Right ventricle myocardium inferior (tissue), 1 donor: ENCODE data around the gene TSC2. TPM values are rescaled to one million over a fixed set of nuclear protein-coding genes. Genes with fewer than 3 reads are reported as not detected.
"Not testable (repeated sequence)": the region's sequence is repeated elsewhere in the genome, so short reads cannot be mapped to it uniquely, and the experiment has no call there.

Source experiments
- ATAC-seq: fragments of 200-7000 bp; cut with Tn5 transposase; one replicate; pipeline ENCODE4 v1.9.1; 2020; ENCODE audit warnings: mild to moderate bottlenecking, moderate library complexity
- DNase-seq: peaks from one replicate; pipeline ENCODE4 v3.0.0; 2021; ENCODE audit errors: missing footprints
- intact Hi-C: fragments of 100-400 bp; cut with DNase I; formaldehyde crosslinking; loops from one replicate; pipeline ENCODE4 v1.11.0; 2022
- total RNA-seq: library from RNA; stranded (reverse); fragmentation: NEBNext Ultra II Directional; extraction: Animal tissue kit (Norgen Biotek cat#: 25700); gene quantifications from one replicate; pipeline ENCODE4 v1.2.1, GENCODE V29; 2021
- donor health status: DM: no; HTN: yes; CAD: no; lungs with severe emphysema.

TSC2 gene
- total RNA-seq, 1 donor from 2014 or later = 62.8 TPM

DNA sequence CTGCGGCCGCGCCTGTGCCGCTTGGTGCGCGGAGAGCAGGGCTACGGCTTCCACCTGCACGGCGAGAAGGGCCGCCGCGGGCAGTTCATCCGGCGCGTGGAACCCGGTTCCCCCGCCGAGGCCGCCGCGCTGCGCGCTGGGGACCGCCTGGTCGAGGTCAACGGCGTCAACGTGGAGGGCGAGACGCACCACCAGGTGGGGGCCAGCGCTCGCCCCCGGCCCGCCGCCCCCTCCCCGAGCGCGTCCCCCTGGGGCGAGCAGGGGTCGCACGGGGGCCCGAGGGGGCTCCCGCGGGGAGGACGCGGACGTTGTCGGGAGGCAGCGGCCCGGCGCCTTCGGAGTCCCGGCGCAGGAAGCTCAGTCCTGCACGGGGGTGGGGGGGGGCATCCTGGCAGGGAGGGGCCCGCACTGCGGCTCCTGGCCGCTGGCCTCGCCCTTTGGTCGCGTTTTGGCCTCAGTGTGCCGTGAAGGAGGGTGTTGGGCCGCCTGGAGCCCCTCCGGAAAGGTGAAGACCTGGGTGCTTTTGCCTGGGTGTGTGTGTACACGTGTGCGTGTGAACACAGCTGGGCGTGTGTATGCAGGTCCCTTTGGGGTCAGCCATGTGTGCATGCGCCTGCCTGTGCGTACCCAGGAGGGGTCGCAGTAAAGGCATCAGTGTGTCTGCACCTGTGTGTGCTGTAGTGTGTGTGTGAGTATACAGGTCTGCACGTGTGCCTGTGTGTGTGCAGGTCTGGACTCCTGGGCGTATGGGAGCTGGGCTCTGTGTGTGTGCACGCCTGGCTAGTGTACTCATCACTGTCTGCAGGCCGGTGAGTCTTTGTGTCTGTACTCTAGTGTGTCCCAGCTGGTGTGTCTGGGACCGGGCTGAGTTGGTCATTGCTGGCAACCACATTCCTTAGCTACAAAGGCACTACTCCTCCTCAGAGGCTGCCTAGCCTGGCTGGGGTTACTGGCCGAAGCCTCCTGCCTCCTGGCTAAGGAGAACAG is 20.5 kb upstream of the TSC2 start:
- DNase-seq (no peak), ATAC-seq (no peak)
- intact Hi-C loops = no loop called here

- ATAC-seq = no peak
- no peak for DNase-seq
Observed at GRCh38 chr16:2028146-2028545, 19.6 kb upstream of the TSC2 start.

GRCh38 chr16:2028620-2029220 is 19.1 kb upstream of the TSC2 start:
- ATAC-seq (no peak), DNase-seq (no peak)
- intact Hi-C loops = no loop called here

More at GRCh38 chr16:2028146-2028545, 19.6 kb upstream of the TSC2 start:
- intact Hi-C loops = no loop called here

DNA sequence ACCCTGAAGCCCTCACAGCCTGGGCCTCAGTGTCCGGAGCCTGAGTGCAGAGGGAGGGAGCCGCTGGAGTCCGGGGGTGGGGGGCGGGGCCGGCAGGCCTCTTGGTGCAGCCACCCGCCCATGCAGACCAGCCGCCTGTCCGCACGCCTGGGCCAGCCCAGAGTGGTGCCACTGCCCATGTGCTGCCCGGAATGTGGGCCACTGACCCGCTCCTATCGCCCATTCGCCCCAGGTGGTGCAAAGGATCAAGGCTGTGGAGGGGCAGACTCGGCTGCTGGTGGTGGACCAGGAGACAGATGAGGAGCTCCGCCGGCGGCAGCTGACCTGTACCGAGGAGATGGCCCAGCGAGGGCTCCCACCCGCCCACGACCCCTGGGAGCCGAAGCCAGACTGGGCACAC is 18.4 kb upstream of the TSC2 start:
- ATAC-seq = no peak
- intact Hi-C loops = no loop called here
- DNase-seq = no peak

DNA sequence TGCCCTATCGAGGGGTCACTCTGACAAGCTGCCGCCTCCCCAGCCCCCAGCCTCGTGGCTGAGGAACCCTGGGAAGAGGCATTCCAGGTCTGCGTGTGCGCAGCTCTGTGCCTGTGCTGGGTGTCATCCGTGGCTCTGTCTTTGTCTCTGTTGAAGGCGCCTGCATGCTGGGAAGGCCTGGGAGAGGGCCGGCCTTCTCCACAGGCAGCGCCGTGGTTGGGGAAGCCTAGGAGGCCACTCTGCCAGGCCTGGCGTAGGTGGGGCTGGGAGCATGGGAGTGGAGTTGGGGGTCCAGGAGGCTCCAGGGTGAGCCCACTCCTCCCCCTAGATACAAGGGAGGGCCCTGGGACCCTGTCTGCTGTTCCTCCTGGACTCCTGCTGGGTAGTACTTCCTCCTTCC is 17.7 kb upstream of the TSC2 start:
- intact Hi-C loops = no loop called here
- no peak for DNase-seq
- ATAC-seq = no peak

DNA sequence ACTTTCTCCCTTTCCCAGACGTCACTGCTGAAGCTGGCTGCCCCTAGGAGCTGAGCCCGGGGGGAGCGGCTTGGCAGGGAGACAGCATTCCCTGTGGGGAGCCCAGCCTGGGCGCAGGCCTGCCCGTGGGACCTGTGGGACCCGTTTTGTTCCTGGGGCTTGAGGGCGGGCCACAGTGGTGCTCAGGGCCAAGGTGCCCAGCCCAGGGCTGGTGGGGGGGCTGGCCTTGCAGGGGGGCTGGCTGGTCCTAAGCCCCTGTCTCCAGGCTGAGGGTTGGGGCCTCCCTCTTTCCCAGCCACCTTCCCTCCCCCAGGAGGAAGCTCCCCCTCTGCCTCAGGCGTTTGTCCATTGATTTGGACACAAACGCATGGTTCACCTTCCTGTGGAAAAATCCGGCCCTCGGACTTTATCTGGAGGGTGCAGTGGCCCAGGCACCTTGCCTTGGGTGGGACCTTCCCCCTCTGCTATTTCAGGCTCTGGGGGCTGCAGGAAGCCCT is 16.7 kb upstream of the TSC2 start:
- intact Hi-C loops = no loop called here
- DNase-seq = no peak

DNA sequence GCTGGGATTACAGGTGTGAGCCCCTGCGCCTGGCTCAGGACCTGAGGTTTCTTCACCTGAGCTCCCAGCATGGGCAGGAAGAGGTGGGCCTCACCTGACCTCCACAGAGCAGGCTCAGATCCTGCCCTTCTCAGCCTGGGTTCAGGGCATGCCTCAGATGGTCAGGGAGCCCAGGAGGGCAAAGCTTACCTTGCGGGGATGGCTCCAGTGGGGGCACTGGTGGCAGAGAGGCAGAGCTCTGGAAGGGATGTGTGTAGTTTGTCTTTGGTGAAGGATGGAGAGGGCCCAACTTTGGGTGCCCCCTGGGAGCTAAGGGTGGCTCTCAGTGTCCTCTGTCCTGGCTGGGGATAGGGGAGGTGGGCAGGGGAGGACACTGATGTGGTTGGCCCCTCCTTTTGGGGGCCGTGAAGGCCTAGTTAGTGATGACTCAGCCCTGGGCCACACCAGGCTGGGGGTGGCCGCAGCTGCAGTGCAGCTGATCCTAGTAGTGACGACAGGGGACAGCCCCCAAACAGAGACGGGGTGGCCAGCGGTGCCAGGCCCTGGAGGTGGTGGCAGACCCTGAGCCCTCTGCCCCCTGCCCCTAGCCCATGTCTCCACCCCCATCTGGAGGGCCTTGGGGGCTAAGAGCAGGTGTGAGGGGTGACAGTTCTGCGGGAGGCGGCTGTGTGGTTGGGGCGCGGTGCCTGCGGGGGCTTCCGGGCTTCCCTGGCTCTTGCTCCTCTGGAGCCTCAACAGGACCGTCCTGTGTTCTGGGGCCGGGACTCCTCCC is 15.3 kb upstream of the TSC2 start:
- peak; percentile 26 for ATAC-seq
- no peak for DNase-seq
- intact Hi-C loops = loop anchor here (2.0 kb wide), 1 partner anchor 14 kb away; the partner anchor contains the start of genes NTHL1 and TSC2

More for the DNA sequence above, 16.7 kb upstream of the TSC2 start:
- peak; percentile 1 for ATAC-seq

- intact Hi-C loops = loop anchor here (2.0 kb wide), 1 partner anchor 14 kb away; the partner anchor contains the start of genes NTHL1 and TSC2
- peak; percentile 80 for DNase-seq
- peak; percentile 62 for ATAC-seq
Observed at GRCh38 chr16:2033057-2033908, 14.5 kb upstream of the TSC2 start.

- not testable (repeated sequence) for ATAC-seq, DNase-seq
- intact Hi-C loops = loop anchor here (2.0 kb wide), 1 partner anchor 13 kb away; the partner anchor contains the start of genes NTHL1 and TSC2
Observed at GRCh38 chr16:2033909-2034695, 13.7 kb upstream of the TSC2 start.

GRCh38 chr16:2034696-2035430 is 12.9 kb upstream of the TSC2 start:
- DNase-seq = no peak
- intact Hi-C loops = no loop called here
- ATAC-seq = no peak

- intact Hi-C loops = no loop called here
- ATAC-seq (peak; percentile 9), DNase-seq (peak; percentile 84)
Observed at GRCh38 chr16:2035431-2036199, 12.2 kb upstream of the TSC2 start.

DNA sequence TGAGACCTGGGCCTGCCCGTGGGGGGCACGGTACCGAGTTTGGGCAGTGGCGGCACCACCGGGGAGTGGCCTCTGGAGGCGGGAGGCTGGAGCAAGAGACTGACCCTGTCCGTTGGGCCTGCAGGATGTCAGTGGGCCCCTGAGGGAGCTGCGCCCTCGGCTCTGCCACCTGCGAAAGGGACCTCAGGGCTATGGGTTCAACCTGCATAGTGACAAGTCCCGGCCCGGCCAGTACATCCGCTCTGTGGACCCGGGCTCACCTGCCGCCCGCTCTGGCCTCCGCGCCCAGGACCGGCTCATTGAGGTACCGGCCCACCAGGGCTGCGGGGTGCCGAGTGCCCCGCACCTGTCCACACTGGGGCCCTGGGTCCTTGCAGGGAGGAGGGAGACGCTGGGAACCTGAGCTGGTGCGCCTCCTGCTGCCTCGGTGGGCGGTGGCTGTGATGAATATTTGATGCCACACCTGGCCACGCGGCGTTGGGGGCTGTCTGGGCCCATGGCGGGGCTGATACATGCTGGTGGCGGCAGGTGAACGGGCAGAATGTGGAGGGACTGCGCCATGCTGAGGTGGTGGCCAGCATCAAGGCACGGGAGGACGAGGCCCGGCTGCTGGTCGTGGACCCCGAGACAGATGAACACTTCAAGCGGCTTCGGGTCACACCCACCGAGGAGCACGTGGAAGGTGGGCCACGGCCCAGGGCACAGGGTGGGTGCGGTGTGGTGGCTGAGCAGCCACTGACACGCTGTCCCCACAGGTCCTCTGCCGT is 11.4 kb upstream of the TSC2 start:
- DNase-seq = no peak
- intact Hi-C loops = no loop called here
- no peak for ATAC-seq

DNA sequence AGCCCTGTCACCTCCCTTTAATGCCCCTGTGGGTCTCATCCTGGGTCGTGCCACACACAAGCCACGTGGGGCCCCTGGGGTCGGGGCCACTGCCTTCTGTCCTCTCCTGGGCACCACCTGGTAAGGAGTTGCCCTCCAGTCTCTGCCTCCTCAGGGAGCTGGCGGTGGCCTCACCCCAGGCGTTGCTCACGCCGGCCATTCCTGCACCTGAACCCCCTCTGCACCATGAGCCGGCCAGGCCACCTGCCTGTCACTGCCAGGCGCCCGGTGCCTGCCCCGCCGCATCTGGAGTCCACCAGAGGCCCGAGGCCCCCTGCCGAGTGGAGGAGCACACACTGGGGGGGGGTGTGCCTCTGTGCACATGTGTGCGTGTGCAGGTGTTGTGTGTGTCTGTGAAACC is 10.7 kb upstream of the TSC2 start:
- intact Hi-C loops = no loop called here
- ATAC-seq = no peak
- DNase-seq = no peak

- no peak for DNase-seq
- no peak for ATAC-seq
- intact Hi-C loops = no loop called here
Observed at GRCh38 chr16:2037647-2038381, 10.0 kb upstream of the TSC2 start.
